HepG2 (cell line): ENCODE data around the gene EFHD2. TPM values are rescaled to one million over a fixed set of nuclear protein-coding genes. Genes with fewer than 3 reads are reported as not detected.

Source experiments
- EZH2 ChIP-seq: conservative IDR thresholded peaks from 2 replicates; pipeline ENCODE4 v1.6.1; 2012; ENCODE audit warnings: mild to moderate bottlenecking, low read depth, low read length, moderate library complexity
- KDM2A ChIP-seq: sonication (generic); formaldehyde crosslinking; IDR thresholded peaks from 2 replicates; pipeline ENCODE4 v1.4.0; 2020; ENCODE audit warnings: low read depth, missing genetic modification reagents, borderline replicate concordance
- KLF6 ChIP-seq: IDR thresholded peaks from 2 replicates; pipeline ENCODE4 v1.8.0; 2016; ENCODE audit warnings: missing biosample characterization, missing genetic modification reagents
- MEIS1 ChIP-seq: sonication (generic); formaldehyde crosslinking; IDR thresholded peaks from 2 replicates; pipeline ENCODE4 v1.9.0; 2021; ENCODE audit warnings: mild to moderate bottlenecking, missing genetic modification reagents, moderate library complexity, borderline replicate concordance
- SMC3 ChIP-seq: IDR thresholded peaks from 2 replicates; pipeline ENCODE4 v1.6.1; 2011; ENCODE audit warnings: low read length, improper control_type of control experiment
- THRA ChIP-seq: sonication (generic); formaldehyde crosslinking; IDR thresholded peaks from 2 replicates; pipeline ENCODE4 v1.4.0; 2020; ENCODE audit warnings: missing genetic modification reagents, borderline replicate concordance
- ZFP37 ChIP-seq: sonication (generic); formaldehyde crosslinking; IDR thresholded peaks from 2 replicates; pipeline ENCODE4 v1.4.0; 2020; ENCODE audit warnings: missing genetic modification reagents, borderline replicate concordance
- ZNF543 ChIP-seq: sonication (generic); formaldehyde crosslinking; IDR thresholded peaks from 2 replicates; pipeline ENCODE4 v1.4.0; 2020; ENCODE audit warnings: mild to moderate bottlenecking, missing genetic modification reagents
- polyA plus RNA-seq, 8 experiments: library from polyadenylated mRNA; depleted of rRNA in 3 of 8; stranded (reverse) in 7 of 8; unstranded in 1 of 8; fragments of >200 nt; fragmentation: Illumina TruSeq in 4 of 8; extraction: Trizol in 4 of 8; gene quantifications; 2 replicates each; pipeline versions ENCODE4 v1.2.1 to v1.2.3, GENCODE V29; 2011 to 2016; ENCODE audit warnings: low read depth in 4 of 8, missing spikeins in 1 of 8, mixed read lengths in 1 of 8; ENCODE audit not compliant: insufficient read depth in 1 of 8
- total RNA-seq, 5 experiments: library from RNA; depleted of rRNA; stranded (reverse); fragments of >200 nt; fragmentation: Illumina TruSeq; extraction: Trizol; gene quantifications; 2 replicates each; pipeline ENCODE4 v1.2.3, GENCODE V29; 2016; ENCODE audit warnings: low read depth in 1 of 5
- TF ChIP-seq, protein P1 (sequence below): sonication (generic); formaldehyde crosslinking; IDR thresholded peaks from 2 replicates; pipeline ENCODE4 v1.4.0; 2020; ENCODE audit warnings: missing genetic modification reagents, mild to moderate bottlenecking, borderline replicate concordance
- TF ChIP-seq, protein P2 (sequence below): IDR thresholded peaks from 2 replicates; pipeline ENCODE4 v1.6.1; 2016; ENCODE audit warnings: missing genetic modification reagents, missing compliant biosample characterization

EFHD2 gene
- total and polyA plus RNA-seq, 2 of the 13 experiments (the other 11 are each of a cell fraction or from before 2014, with no cell fraction given): 9.4 to 12.7 TPM

- TF ChIP-seq MEIS1 (CRISPR knock-in tag): no peak
- no peak for TF ChIP-seq EZH2
- TF ChIP-seq ZFP37 (CRISPR knock-in tag): no peak
- no peak for TF ChIP-seq ZNF543 (CRISPR knock-in tag)
- TF ChIP-seq THRA: no peak
- TF ChIP-seq, protein P1, sequence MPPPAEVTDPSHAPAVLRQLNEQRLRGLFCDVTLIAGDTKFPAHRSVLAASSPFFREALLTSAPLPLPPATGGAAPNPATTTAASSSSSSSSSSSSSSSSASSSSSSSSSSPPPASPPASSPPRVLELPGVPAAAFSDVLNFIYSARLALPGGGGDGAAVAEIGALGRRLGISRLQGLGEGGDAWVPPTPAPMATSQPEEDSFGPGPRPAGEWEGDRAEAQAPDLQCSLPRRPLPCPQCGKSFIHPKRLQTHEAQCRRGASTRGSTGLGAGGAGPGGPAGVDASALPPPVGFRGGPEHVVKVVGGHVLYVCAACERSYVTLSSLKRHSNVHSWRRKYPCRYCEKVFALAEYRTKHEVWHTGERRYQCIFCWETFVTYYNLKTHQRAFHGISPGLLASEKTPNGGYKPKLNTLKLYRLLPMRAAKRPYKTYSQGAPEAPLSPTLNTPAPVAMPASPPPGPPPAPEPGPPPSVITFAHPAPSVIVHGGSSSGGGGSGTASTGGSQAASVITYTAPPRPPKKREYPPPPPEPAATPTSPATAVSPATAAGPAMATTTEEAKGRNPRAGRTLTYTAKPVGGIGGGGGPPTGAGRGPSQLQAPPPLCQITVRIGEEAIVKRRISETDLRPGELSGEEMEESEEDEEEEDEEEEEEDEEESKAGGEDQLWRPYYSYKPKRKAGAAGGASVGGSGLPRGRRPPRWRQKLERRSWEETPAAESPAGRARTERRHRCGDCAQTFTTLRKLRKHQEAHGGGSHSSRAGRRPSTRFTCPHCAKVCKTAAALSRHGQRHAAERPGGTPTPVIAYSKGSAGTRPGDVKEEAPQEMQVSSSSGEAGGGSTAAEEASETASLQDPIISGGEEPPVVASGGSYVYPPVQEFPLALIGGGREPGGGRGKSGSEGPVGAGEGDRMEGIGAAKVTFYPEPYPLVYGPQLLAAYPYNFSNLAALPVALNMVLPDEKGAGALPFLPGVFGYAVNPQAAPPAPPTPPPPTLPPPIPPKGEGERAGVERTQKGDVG (CRISPR knock-in tag): no peak
- TF ChIP-seq KDM2A (CRISPR knock-in tag): peak; percentile 29; the same call in 1 of the 2 replicates
- TF ChIP-seq, protein P2, sequence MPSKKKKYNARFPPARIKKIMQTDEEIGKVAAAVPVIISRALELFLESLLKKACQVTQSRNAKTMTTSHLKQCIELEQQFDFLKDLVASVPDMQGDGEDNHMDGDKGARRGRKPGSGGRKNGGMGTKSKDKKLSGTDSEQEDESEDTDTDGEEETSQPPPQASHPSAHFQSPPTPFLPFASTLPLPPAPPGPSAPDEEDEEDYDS (CRISPR knock-in tag): no peak
- TF ChIP-seq SMC3: peak; percentile 62
- TF ChIP-seq KLF6 (CRISPR knock-in tag): no peak
- TF ChIP-seq, all 625 proteins: peak for 15
These were observed 21.3 kb downstream of the EFHD2 start (continued) for GRCh38 chr1:15430787-15431570.
